ENCODE data around the gene KIF13A.

GRCh38 chr6:17709476-17709875 is 278.0 kb downstream of the KIF13A start:
- no peak for TF ChIP-seq MAX (IDR thresholded peaks at IDR 0.05)
- TF ChIP-seq CTCF (IDR thresholded peaks at IDR 0.05; ENCODE audit: low read depth, low read length, missing input control): no peak
- no peak for TF ChIP-seq REST (IDR thresholded peaks at IDR 0.05)
- no peak for TF ChIP-seq ZBTB33 (IDR thresholded peaks at IDR 0.05)
- TF ChIP-seq HNF4G (IDR thresholded peaks at IDR 0.05): no peak
- TF ChIP-seq GABPA (IDR thresholded peaks at IDR 0.05 in 1 of 2, conservative IDR thresholded peaks at IDR 0.05 in 1 of 2): no peak
- no peak for TF ChIP-seq YY1 (IDR thresholded peaks at IDR 0.05)
- no peak for TF ChIP-seq ATF3 (IDR thresholded peaks at IDR 0.05)
- no peak for TF ChIP-seq HNF4A (conservative IDR thresholded peaks at IDR 0.05)
